Measurements from ENCODE around the gene THTPA.
"Not testable (repeated sequence)": the region's sequence is repeated elsewhere in the genome, so short reads cannot be mapped to it uniquely, and the experiment has no call there.

Gene THTPA

DNA sequence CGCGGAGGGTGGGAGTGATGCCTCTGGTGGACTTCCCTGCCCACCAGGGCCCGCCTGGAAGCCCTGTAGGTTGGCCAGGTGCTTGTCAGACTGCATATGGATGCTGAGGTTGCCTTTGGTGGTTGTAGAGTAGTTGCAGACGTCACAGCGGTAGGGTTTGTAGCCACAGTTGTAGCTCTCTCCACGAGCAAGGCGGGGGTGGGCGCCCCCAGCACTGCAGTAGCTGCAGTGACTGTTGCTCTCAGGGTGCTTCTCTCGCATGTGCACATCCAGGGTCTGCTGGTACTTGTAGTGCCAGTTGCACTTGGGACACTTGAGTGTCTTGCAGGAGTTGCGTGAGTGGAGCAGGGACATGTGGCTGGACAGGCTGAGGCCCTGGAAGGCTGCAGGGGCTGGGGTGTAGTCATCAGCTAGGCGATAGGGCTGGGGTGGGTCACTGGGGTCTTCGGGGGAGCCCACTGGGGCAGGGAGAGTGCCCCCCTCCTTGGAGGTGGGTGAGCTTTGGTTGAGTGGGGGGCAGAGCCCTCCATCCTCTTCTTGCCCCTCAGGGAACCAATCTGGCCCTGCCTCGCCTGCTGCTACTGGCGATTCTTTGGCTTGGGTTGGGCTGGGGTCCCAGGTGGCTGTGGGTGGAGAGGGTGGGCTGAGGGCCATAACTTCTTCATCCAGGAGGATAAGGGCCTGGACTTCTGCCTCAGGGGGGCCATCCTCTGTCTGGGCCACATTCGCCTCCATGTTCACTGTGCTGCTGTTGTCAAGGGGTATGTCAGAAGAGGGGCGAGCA, 22.2 kb upstream of the THTPA start:
- no peaks in the 10 kb centered on the region for H3K27me3 ChIP-seq (ENCODE audit: control insufficient read depth in 3 of 3, insufficient read depth in 3 of 3, low read depth in 1 of 3, low read length in 3 of 3)
- H2BK12ac ChIP-seq (ENCODE audit: low read length), result no peak overlapping the region
- peak overlapping the region in 1 of 2 donors; percentile 10 for H3K4me3 ChIP-seq (ENCODE audit: low read length in 2 of 2)
- no CpG with 5 or more reads among the region's 16 CpGs for WGBS, 2 donors (ENCODE audit: extremely low coverage in 2 of 2, insufficient read length in 2 of 2, insufficient replicate concordance in 1 of 2)
- no peak overlapping the region for H3K27ac ChIP-seq (replicated peaks; ENCODE audit: low read length)
- H3K79me1 ChIP-seq (ENCODE audit: low read depth, low read length), result peaks cover 7% of the 10 kb centered on the region
- peak overlapping the region; percentile 77 for H3K23ac ChIP-seq (ENCODE audit: low read depth, low read length, poor library complexity)
- no peak overlapping the region for H3K14ac ChIP-seq (ENCODE audit: low read length)
- peaks cover 20 to 23% of the 10 kb centered on the region in 2 donors for H3K36me3 ChIP-seq (replicated peaks in 1 of 2; ENCODE audit: control insufficient read depth in 2 of 2, insufficient read depth in 2 of 2, low read length in 2 of 2)
- no peak for DNase-seq (ENCODE audit: low spot score)
- no peak overlapping the region for H2AFZ ChIP-seq (ENCODE audit: low read length)
- no peak overlapping the region for H2AK5ac ChIP-seq (ENCODE audit: low read depth, low read length)
- H3K4me2 ChIP-seq (ENCODE audit: insufficient read depth, low read length, poor library complexity, severe bottlenecking), result no peak overlapping the region
- no peak overlapping the region for H3K18ac ChIP-seq (ENCODE audit: low read length)
- peaks cover 1 to 15% of the 10 kb centered on the region in 2 donors for H3K4me1 ChIP-seq (ENCODE audit: control insufficient read depth in 2 of 2, insufficient read depth in 1 of 2, low read depth in 1 of 2, low read length in 2 of 2)
- no peak overlapping the region for H2BK15ac ChIP-seq (ENCODE audit: low read length)
- H4K91ac ChIP-seq (ENCODE audit: low read depth, low read length, poor library complexity), result no peak overlapping the region
- H3K9ac ChIP-seq (ENCODE audit: low read depth, low read length, poor library complexity), result peak overlapping the region; percentile 57
- H3K4ac ChIP-seq (ENCODE audit: low read length), result no peak overlapping the region
- no peaks in the 10 kb centered on the region for H3K9me3 ChIP-seq (replicated peaks in 1 of 2; ENCODE audit: control insufficient read depth in 2 of 2, insufficient read depth in 1 of 2, low read depth in 1 of 2, low read length in 2 of 2)
- H2BK120ac ChIP-seq (ENCODE audit: low read depth, low read length), result no peak overlapping the region
- H2BK5ac ChIP-seq (ENCODE audit: low read length), result peak overlapping the region; percentile 66
- H4K8ac ChIP-seq (ENCODE audit: low read depth, low read length), result peak overlapping the region; percentile 65

DNA sequence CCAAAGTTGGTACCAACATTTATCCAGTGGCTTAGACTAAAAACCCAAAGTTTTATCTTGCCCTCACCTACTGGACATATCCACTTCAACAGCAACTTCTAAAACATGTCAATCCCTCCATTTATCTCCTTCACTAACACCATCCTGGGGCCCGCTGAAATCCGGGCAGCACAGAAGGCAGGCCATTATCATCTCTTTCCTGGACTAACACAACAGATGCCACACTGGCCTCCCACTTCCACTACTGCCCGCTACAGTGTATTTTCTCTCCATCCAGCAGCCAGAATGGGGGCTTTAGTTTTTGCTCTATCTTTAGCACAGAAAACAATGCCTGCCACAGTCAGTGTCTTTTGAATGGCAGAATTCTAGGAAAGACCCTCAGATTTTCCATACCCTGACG, 20.1 kb upstream of the THTPA start:
- H3K14ac ChIP-seq (ENCODE audit: low read length), result no peak overlapping the region

DNA sequence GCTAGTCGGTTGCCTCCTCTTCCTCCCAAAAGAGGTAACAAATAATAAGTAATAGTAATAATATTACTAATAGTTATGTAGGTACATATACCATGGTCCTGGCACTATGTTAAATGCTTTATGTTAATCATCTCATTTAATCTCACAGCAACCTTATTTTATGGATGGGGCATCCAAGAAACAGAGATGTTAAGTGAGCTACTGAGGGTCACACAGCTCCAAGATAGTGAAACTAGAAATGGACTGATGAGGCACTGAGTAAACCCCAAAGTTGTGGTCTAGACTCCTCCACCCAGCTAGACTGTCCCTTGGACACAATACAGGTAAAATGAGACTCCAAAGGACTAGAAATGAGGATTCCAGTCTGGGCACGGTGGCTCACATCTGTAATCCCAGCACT, 19.6 kb upstream of the THTPA start:
- no CpG with 5 or more reads among the region's 2 CpGs for WGBS, 2 donors (ENCODE audit: extremely low coverage in 2 of 2, insufficient read length in 2 of 2, insufficient replicate concordance in 1 of 2)
- Histone ChIP-seq H3K14ac (ENCODE audit: low read length) (no peak overlapping the region), H3K4me3 (ENCODE audit: low read length in 2 of 2) (no peak overlapping the region), H2AK5ac (ENCODE audit: low read depth, low read length) (no peak overlapping the region), H3K9ac (ENCODE audit: low read depth, low read length, poor library complexity) (no peak overlapping the region), H3K23ac (ENCODE audit: low read depth, low read length, poor library complexity) (no peak overlapping the region), H2BK15ac (ENCODE audit: low read length) (no peak overlapping the region), H3K4me1 (ENCODE audit: control insufficient read depth in 2 of 2, insufficient read depth in 1 of 2, low read depth in 1 of 2, low read length in 2 of 2) (peaks cover 8 to 21% of the 10 kb centered on the region in 2 donors), H3K36me3 (replicated peaks in 1 of 2; ENCODE audit: control insufficient read depth in 2 of 2, insufficient read depth in 2 of 2, low read length in 2 of 2) (peaks cover 18 to 19% of the 10 kb centered on the region in 2 donors), H4K8ac (ENCODE audit: low read depth, low read length) (no peak overlapping the region), H3K27ac (replicated peaks; ENCODE audit: low read length) (no peak overlapping the region), H4K91ac (ENCODE audit: low read depth, low read length, poor library complexity) (no peak overlapping the region), H3K27me3 (ENCODE audit: control insufficient read depth in 3 of 3, insufficient read depth in 3 of 3, low read depth in 1 of 3, low read length in 3 of 3) (no peaks in the 10 kb centered on the region), H3K79me1 (ENCODE audit: low read depth, low read length) (peaks cover 6% of the 10 kb centered on the region), H3K9me3 (replicated peaks in 1 of 2; ENCODE audit: control insufficient read depth in 2 of 2, insufficient read depth in 1 of 2, low read depth in 1 of 2, low read length in 2 of 2) (no peaks in the 10 kb centered on the region), H2BK120ac (ENCODE audit: low read depth, low read length) (no peak overlapping the region), H3K18ac (ENCODE audit: low read length) (no peak overlapping the region), H2AFZ (ENCODE audit: low read length) (no peak overlapping the region), H2BK5ac (ENCODE audit: low read length) (no peak overlapping the region), H3K4me2 (ENCODE audit: insufficient read depth, low read length, poor library complexity, severe bottlenecking) (no peak overlapping the region), H3K4ac (ENCODE audit: low read length) (no peak overlapping the region), H2BK12ac (ENCODE audit: low read length) (no peak overlapping the region)
- no peak for DNase-seq (ENCODE audit: low spot score)

More for the DNA sequence above, 20.1 kb upstream of the THTPA start:
- no peak overlapping the region for H4K8ac ChIP-seq (ENCODE audit: low read depth, low read length)
- H3K18ac ChIP-seq (ENCODE audit: low read length), result no peak overlapping the region
- no peak for DNase-seq (ENCODE audit: low spot score)
- peaks cover 18 to 21% of the 10 kb centered on the region in 2 donors for H3K36me3 ChIP-seq (replicated peaks in 1 of 2; ENCODE audit: control insufficient read depth in 2 of 2, insufficient read depth in 2 of 2, low read length in 2 of 2)
- H3K4me1 ChIP-seq (ENCODE audit: control insufficient read depth in 2 of 2, insufficient read depth in 1 of 2, low read depth in 1 of 2, low read length in 2 of 2), result peaks cover 8 to 21% of the 10 kb centered on the region in 2 donors
- H3K9ac ChIP-seq (ENCODE audit: low read depth, low read length, poor library complexity), result no peak overlapping the region
- H3K79me1 ChIP-seq (ENCODE audit: low read depth, low read length), result peaks cover 7% of the 10 kb centered on the region
- no peak overlapping the region for H2BK15ac ChIP-seq (ENCODE audit: low read length)
- H3K23ac ChIP-seq (ENCODE audit: low read depth, low read length, poor library complexity), result no peak overlapping the region
- no CpG with 5 or more reads among the region's 4 CpGs for WGBS, 2 donors (ENCODE audit: extremely low coverage in 2 of 2, insufficient read length in 2 of 2, insufficient replicate concordance in 1 of 2)
- H3K4me2 ChIP-seq (ENCODE audit: insufficient read depth, low read length, poor library complexity, severe bottlenecking), result no peak overlapping the region
- no peaks in the 10 kb centered on the region for H3K9me3 ChIP-seq (replicated peaks in 1 of 2; ENCODE audit: control insufficient read depth in 2 of 2, insufficient read depth in 1 of 2, low read depth in 1 of 2, low read length in 2 of 2)
- no peak overlapping the region for H2AK5ac ChIP-seq (ENCODE audit: low read depth, low read length)
- H3K27ac ChIP-seq (replicated peaks; ENCODE audit: low read length), result no peak overlapping the region
- H2BK120ac ChIP-seq (ENCODE audit: low read depth, low read length), result no peak overlapping the region
- H2AFZ ChIP-seq (ENCODE audit: low read length), result no peak overlapping the region
- H2BK12ac ChIP-seq (ENCODE audit: low read length), result no peak overlapping the region
- H4K91ac ChIP-seq (ENCODE audit: low read depth, low read length, poor library complexity), result no peak overlapping the region
- no peak overlapping the region for H3K4me3 ChIP-seq (ENCODE audit: low read length in 2 of 2)
- no peaks in the 10 kb centered on the region for H3K27me3 ChIP-seq (ENCODE audit: control insufficient read depth in 3 of 3, insufficient read depth in 3 of 3, low read depth in 1 of 3, low read length in 3 of 3)
- H2BK5ac ChIP-seq (ENCODE audit: low read length), result no peak overlapping the region
- no peak overlapping the region for H3K4ac ChIP-seq (ENCODE audit: low read length)

DNA sequence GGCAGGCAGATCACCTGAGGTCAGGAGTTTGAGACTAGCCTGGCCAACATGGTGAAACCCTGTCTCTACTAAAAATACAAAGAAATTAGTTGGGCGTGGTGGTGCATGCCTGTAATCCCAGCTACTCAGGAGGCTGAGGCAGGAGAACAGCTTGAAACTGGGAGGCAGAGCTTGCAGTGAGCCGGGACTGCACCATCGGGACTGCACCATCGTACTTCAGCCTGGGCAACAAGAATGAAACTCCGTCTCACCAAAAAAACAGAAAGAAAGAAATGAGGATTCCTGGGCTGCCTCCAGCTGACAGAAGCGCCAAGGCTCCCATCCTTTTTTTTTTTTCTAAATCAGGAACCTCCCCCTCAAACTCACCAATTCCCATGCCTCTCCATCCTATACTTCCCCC, 19.2 kb upstream of the THTPA start:
- H3K4me3 ChIP-seq (ENCODE audit: low read length in 2 of 2); H2AFZ ChIP-seq (ENCODE audit: low read length); H3K9me3 ChIP-seq (replicated peaks in 1 of 2; ENCODE audit: control insufficient read depth in 2 of 2, insufficient read depth in 1 of 2, low read depth in 1 of 2, low read length in 2 of 2); H3K27ac ChIP-seq (replicated peaks; ENCODE audit: low read length); DNase-seq (ENCODE audit: low spot score); H2BK5ac ChIP-seq (ENCODE audit: low read length); H3K4ac ChIP-seq (ENCODE audit: low read length); H2AK5ac ChIP-seq (ENCODE audit: low read depth, low read length); H2BK12ac ChIP-seq (ENCODE audit: low read length); H3K23ac ChIP-seq (ENCODE audit: low read depth, low read length, poor library complexity); H3K14ac ChIP-seq (ENCODE audit: low read length); H3K79me1 ChIP-seq (ENCODE audit: low read depth, low read length); H3K27me3 ChIP-seq (ENCODE audit: control insufficient read depth in 3 of 3, insufficient read depth in 3 of 3, low read depth in 1 of 3, low read length in 3 of 3); H2BK15ac ChIP-seq (ENCODE audit: low read length); H4K91ac ChIP-seq (ENCODE audit: low read depth, low read length, poor library complexity); H4K8ac ChIP-seq (ENCODE audit: low read depth, low read length); H2BK120ac ChIP-seq (ENCODE audit: low read depth, low read length); H3K18ac ChIP-seq (ENCODE audit: low read length); H3K9ac ChIP-seq (ENCODE audit: low read depth, low read length, poor library complexity); H3K4me2 ChIP-seq (ENCODE audit: insufficient read depth, low read length, poor library complexity, severe bottlenecking): not testable (repeated sequence)
- peaks cover 8 to 21% of the 10 kb centered on the region in 2 donors for H3K4me1 ChIP-seq (ENCODE audit: control insufficient read depth in 2 of 2, insufficient read depth in 1 of 2, low read depth in 1 of 2, low read length in 2 of 2)
- WGBS, 2 donors (ENCODE audit: extremely low coverage in 2 of 2, insufficient read length in 2 of 2, insufficient replicate concordance in 1 of 2), result no CpG with 5 or more reads among the region's 6 CpGs
- peaks cover 18% of the 10 kb centered on the region in 2 donors for H3K36me3 ChIP-seq (replicated peaks in 1 of 2; ENCODE audit: control insufficient read depth in 2 of 2, insufficient read depth in 2 of 2, low read length in 2 of 2)
